GM12873 (cell line): ENCODE data around the gene TXNRD1.

Experiments
- CTCF ChIP-seq: IDR thresholded peaks from 2 replicates; pipeline ENCODE4 v1.5.1; 2012; ENCODE audit warnings: low read depth, mild to moderate bottlenecking, moderate library complexity, low read length, control low read depth; ENCODE audit not compliant: insufficient read depth; ENCODE audit errors: missing control alignments

Gene TXNRD1

GRCh38 chr12:104328790-104329189 is 113.2 kb downstream of the TXNRD1 start:
- TF ChIP-seq CTCF = no peak

- TF ChIP-seq CTCF = no peak
Measured at GRCh38 chr12:104329707-104330532, 114.3 kb downstream of the TXNRD1 start.

- TF ChIP-seq CTCF = no peak
Measured at GRCh38 chr12:104331376-104331775, 115.8 kb downstream of the TXNRD1 start.

GRCh38 chr12:104333692-104334255 is 118.2 kb downstream of the TXNRD1 start:
- TF ChIP-seq CTCF = no peak

- no peak for TF ChIP-seq CTCF
Measured at GRCh38 chr12:104334581-104334980, 119.0 kb downstream of the TXNRD1 start.

GRCh38 chr12:104336115-104336514 is 120.5 kb downstream of the TXNRD1 start:
- no peak for TF ChIP-seq CTCF

GRCh38 chr12:104337030-104337558 is 121.5 kb downstream of the TXNRD1 start:
- TF ChIP-seq CTCF = no peak
